ENCODE data around the gene LCN9.

The LCN9 gene

DNA sequence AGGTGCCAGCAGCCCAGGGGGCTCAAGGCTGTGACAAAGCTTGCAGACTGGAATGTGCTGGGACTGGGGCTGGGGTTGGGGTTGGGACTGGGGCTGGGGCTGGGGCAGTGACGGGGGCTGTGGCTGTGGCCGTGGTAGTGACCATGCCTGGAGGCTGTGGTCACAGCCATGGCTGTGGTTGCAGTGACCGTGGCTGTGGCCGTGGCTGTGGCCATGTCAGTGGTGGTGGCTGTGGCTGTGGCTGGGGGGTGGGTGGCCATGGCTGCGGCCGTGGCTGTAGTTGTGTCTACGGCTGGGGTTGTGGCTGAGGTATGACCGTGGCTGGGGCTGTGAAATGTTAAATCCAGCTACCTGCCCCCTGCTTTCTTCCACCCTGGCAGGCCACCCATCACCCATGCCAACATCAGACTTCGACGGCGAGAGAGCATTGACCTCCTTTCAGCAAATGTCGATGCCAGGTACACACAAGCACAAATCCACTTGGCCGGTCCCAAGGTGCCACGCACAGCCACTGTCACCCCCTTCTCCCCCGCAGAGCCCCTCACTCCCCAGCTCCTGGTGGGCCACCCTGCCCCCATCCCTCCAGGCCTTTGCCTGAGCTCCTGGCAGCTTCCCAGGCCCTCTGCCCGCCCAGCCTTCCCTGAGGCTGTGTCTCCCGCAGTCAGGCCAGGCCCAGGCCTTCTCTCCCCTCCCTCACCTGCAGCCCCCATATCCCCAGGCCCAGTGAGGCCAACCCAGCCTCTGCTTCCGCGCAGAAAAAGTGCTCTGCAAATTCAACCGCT lies 15.3 kb downstream of the LCN9 start:
- no peak overlapping the region for H3K4me3 ChIP-seq (ENCODE audit: low read length)
- H3K9me3 ChIP-seq (replicated peaks; ENCODE audit: low read length), result no peaks in the 10 kb centered on the region
- H3K36me3 ChIP-seq (ENCODE audit: insufficient read depth, low read length), result no peaks in the 10 kb centered on the region
- H3K9ac ChIP-seq (ENCODE audit: low read depth, low read length), result no peak overlapping the region
- H3K27me3 ChIP-seq (ENCODE audit: control insufficient read depth, insufficient read depth, low read length), result peaks cover under 1% of the 10 kb centered on the region
- H3K4me1 ChIP-seq (ENCODE audit: control insufficient read depth, insufficient read depth, low read length), result no peaks in the 10 kb centered on the region
- H3K4me2 ChIP-seq (ENCODE audit: low read length), result no peak overlapping the region

DNA sequence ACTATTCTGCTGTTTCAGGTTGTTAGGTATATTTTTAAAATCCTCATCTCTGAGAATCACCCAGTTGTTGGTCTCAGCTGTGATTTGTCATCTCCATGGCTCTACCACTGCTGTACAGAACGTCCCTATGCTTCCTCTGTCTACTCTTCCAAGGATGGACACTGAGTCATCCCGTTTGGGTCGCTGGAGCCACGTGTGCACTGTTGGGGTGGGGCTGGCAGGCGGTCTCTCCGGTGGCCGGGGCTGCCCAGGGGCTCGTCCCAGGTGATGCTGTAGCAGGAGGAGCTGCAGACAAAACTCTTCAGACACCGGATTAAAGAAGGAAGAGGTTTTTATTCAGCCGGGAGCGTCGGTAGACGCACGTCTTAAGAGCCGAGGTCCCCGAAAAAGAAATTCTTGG lies 16.9 kb downstream of the LCN9 start:
- H3K4me1 ChIP-seq (ENCODE audit: control insufficient read depth, insufficient read depth, low read length), result no peaks in the 10 kb centered on the region
- H3K36me3 ChIP-seq (ENCODE audit: insufficient read depth, low read length), result no peaks in the 10 kb centered on the region
- no peaks in the 10 kb centered on the region for H3K9me3 ChIP-seq (replicated peaks; ENCODE audit: low read length)
- no peak overlapping the region for H3K9ac ChIP-seq (ENCODE audit: low read depth, low read length)
- no peaks in the 10 kb centered on the region for H3K27me3 ChIP-seq (ENCODE audit: control insufficient read depth, insufficient read depth, low read length)
- H3K4me2 ChIP-seq (ENCODE audit: low read length), result no peak overlapping the region
- H3K4me3 ChIP-seq (ENCODE audit: low read length), result no peak overlapping the region

DNA sequence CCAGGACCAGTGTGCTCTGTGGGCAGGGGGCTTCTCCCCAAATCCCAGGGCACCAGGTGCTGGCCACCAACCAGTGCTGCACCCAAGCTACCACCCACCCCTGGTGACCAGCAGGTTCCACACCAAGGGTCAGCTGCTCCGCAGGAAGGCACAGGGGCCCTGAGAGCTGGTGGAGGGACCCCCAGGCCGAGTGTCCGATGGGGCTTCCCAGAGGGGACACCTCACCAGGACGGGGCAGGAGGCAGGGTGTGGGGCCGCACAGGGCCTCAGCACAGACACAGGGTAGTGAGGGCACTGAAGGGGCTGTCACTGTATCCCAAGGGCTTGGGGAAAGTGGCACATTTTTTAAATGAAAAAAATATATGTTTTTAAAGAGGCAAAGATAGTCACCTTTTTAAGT lies 18.1 kb downstream of the LCN9 start:
- Histone ChIP-seq H3K9ac (ENCODE audit: low read depth, low read length) (no peak overlapping the region), H3K36me3 (ENCODE audit: insufficient read depth, low read length) (no peaks in the 10 kb centered on the region), H3K4me2 (ENCODE audit: low read length) (no peak overlapping the region), H3K4me3 (ENCODE audit: low read length) (no peak overlapping the region), H3K9me3 (replicated peaks; ENCODE audit: low read length) (no peaks in the 10 kb centered on the region), H3K4me1 (ENCODE audit: control insufficient read depth, insufficient read depth, low read length) (no peaks in the 10 kb centered on the region), H3K27me3 (ENCODE audit: control insufficient read depth, insufficient read depth, low read length) (no peaks in the 10 kb centered on the region)

DNA sequence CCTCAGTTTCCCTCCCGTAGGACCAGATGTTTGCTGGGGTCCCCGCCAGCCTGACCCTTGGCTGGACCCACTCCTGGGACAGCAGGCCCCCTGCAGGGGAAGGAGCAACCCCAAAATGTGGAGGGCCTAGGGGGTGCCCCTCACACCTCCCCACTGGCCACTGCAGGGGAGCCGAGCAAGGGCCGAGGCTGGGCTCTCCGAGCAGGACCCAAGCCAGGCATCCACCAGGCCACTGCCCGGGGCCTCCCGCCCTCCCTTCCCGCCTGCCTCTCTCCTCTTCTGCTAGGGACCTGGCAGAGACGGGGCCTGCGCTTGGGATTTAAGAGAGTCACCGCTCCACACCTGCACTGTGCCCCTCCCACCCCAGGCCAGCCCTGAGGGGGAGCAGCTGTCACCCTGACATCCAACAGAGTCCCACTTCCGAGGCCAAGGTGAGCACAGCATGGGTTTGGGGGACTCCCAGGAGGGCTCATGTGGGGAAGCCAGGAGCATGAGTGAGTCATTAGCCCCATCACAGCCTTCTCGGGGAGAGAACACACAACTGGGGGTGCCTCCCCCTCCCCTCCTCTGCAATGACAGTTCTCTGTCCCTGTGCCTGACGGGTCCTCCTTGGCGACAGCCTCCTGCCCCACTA lies 20.4 kb downstream of the LCN9 start:
- Histone ChIP-seq H3K9ac (ENCODE audit: low read depth, low read length) (no peak overlapping the region), H3K4me2 (ENCODE audit: low read length) (no peak overlapping the region), H3K36me3 (ENCODE audit: insufficient read depth, low read length) (no peaks in the 10 kb centered on the region)

DNA sequence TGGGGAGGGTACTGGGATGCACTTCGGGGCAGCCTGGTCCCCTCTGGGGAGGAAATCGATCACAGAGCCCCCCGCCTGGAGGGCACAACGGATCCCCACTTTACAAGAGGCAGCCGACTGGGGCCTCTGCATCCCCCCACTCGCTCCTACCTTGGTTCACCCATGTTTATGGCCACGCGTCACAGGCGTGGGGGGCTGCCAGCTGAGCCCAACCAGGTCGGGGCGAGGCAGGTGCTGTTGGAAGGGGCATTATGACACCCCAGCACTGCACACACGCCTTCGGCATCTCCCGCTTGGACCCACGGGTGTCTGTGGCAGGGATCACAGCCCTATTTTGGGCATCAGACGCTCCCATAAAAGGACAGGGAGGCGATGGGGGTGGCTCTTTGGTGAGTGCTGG lies 21.6 kb downstream of the LCN9 start:
- H3K36me3 ChIP-seq (ENCODE audit: insufficient read depth, low read length), result no peaks in the 10 kb centered on the region
- no peaks in the 10 kb centered on the region for H3K9me3 ChIP-seq (replicated peaks; ENCODE audit: low read length)
- no peaks in the 10 kb centered on the region for H3K27me3 ChIP-seq (ENCODE audit: control insufficient read depth, insufficient read depth, low read length)

More for the DNA sequence above, 20.4 kb downstream of the LCN9 start:
- Histone ChIP-seq H3K9me3 (replicated peaks; ENCODE audit: low read length) (no peaks in the 10 kb centered on the region), H3K4me1 (ENCODE audit: control insufficient read depth, insufficient read depth, low read length) (no peaks in the 10 kb centered on the region), H3K27me3 (ENCODE audit: control insufficient read depth, insufficient read depth, low read length) (no peaks in the 10 kb centered on the region), H3K4me3 (ENCODE audit: low read length) (no peak overlapping the region)

DNA sequence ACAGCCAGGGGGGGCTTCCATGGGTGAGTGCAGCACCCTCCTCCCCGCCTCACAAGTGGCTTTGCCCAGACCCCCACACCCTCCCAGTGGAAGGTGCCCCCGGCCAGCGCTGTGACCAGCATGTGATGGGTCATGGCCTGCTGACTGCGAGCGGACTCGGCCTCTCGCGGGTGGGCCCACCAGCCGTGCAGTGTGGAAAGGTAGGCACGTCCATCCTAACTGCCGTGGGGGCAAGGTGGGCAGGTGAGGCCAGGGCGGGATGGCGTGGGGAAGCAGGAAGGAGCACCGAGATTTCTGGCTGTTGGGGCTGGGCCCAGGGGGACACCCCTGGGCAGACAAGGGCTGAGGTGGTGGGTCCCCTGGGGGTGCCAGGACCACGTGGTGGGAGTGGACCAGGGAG lies 24.1 kb downstream of the LCN9 start:
- Histone ChIP-seq H3K27me3 (ENCODE audit: control insufficient read depth, insufficient read depth, low read length) (no peaks in the 10 kb centered on the region), H3K36me3 (ENCODE audit: insufficient read depth, low read length) (no peaks in the 10 kb centered on the region), H3K4me2 (ENCODE audit: low read length) (no peak overlapping the region), H3K9ac (ENCODE audit: low read depth, low read length) (no peak overlapping the region), H3K4me1 (ENCODE audit: control insufficient read depth, insufficient read depth, low read length) (peaks cover 2% of the 10 kb centered on the region), H3K4me3 (ENCODE audit: low read length) (no peak overlapping the region), H3K9me3 (replicated peaks; ENCODE audit: low read length) (no peaks in the 10 kb centered on the region)

More for the DNA sequence above, 21.6 kb downstream of the LCN9 start:
- Histone ChIP-seq H3K4me3 (ENCODE audit: low read length) (no peak overlapping the region), H3K4me2 (ENCODE audit: low read length) (no peak overlapping the region), H3K9ac (ENCODE audit: low read depth, low read length) (no peak overlapping the region), H3K4me1 (ENCODE audit: control insufficient read depth, insufficient read depth, low read length) (no peaks in the 10 kb centered on the region)

DNA sequence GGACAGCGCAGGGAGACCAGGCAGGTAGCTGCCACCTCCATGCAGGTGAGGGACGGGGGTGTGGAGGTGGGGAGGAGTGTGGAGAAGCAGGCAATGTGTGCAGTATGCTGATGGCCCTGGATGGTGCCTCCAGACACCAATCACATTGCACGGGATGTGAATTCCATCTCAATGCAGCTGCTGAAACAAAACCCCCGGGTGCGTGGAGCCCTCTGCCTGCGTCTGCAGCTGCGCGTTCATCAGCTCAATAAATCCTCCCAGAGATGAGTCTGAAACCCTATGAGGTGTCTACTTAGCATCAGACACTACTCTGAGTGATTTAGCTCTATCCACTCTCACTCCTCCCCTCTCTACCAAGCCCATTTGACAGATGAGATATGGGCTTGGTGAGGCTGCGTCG lies 25.9 kb downstream of the LCN9 start:
- Histone ChIP-seq H3K27me3 (ENCODE audit: control insufficient read depth, insufficient read depth, low read length) (peaks cover 6% of the 10 kb centered on the region), H3K4me2 (ENCODE audit: low read length) (no peak overlapping the region), H3K4me1 (ENCODE audit: control insufficient read depth, insufficient read depth, low read length) (peaks cover 8% of the 10 kb centered on the region), H3K9me3 (replicated peaks; ENCODE audit: low read length) (no peaks in the 10 kb centered on the region), H3K36me3 (ENCODE audit: insufficient read depth, low read length) (no peaks in the 10 kb centered on the region), H3K4me3 (ENCODE audit: low read length) (no peak overlapping the region), H3K9ac (ENCODE audit: low read depth, low read length) (no peak overlapping the region)

DNA sequence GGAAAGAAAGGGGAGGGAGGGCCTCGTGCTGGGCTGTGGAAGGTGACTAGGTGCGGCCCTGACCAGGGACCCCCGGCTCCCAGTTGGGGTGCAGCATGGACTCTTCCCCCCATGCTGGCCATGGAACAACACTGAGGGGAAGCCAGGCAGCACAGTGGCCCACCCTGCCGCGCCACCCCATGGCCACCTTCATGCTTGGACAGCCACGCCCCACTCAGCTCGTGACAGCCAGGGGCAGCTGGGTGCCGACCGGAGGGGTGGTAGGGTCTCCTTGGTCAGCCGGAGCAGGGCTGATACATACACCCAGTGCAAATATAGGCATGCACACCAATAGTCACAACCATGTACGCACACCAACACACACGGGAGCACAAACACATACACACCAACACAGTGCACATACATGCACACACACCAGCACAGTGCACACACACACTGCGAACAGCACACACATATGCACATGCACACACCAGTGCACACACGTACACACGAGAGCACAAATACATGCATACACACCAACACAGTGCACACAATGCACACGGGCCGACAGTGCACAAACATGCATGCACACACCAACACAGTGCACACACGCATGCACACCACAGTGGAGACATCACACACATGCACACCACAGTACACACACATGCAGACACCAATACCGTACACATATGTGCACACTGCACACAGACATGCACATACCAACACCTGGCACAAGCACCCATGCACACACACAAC lies 27.9 kb downstream of the LCN9 start:
- H3K4me1 ChIP-seq (ENCODE audit: control insufficient read depth, insufficient read depth, low read length), result peaks cover 8% of the 10 kb centered on the region
- H3K27me3 ChIP-seq (ENCODE audit: control insufficient read depth, insufficient read depth, low read length), result peaks cover 15% of the 10 kb centered on the region
- H3K36me3 ChIP-seq (ENCODE audit: insufficient read depth, low read length), result no peaks in the 10 kb centered on the region
- H3K4me2 ChIP-seq (ENCODE audit: low read length), result no peak overlapping the region
- no peak overlapping the region for H3K4me3 ChIP-seq (ENCODE audit: low read length)
- H3K9me3 ChIP-seq (replicated peaks; ENCODE audit: low read length), result no peaks in the 10 kb centered on the region
- H3K9ac ChIP-seq (ENCODE audit: low read depth, low read length), result no peak overlapping the region

DNA sequence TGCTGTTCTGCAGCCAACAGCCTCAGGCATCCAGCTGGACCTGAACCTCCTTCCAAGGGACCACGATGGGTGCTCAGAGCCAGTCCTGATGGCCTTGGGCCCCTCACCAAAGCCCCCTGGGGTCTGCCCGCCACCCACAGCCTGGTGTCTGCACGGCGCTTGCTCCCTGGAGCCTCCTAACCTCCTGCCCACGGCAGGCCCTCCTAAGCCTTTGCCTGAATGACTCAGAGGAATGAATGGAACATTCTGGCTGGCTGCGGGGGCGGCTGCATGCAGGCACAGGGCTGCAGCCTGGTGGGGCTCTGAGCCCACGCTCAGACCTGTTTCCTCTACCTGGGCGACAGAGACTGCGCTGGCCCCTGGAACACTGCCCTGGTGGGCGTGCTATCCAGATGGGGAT lies 29.3 kb downstream of the LCN9 start:
- Histone ChIP-seq H3K36me3 (ENCODE audit: insufficient read depth, low read length) (no peaks in the 10 kb centered on the region), H3K4me1 (ENCODE audit: control insufficient read depth, insufficient read depth, low read length) (peaks cover 8% of the 10 kb centered on the region), H3K9me3 (replicated peaks; ENCODE audit: low read length) (no peaks in the 10 kb centered on the region), H3K9ac (ENCODE audit: low read depth, low read length) (no peak overlapping the region), H3K27me3 (ENCODE audit: control insufficient read depth, insufficient read depth, low read length) (peaks cover 17% of the 10 kb centered on the region), H3K4me2 (ENCODE audit: low read length) (peak overlapping the region; percentile 17), H3K4me3 (ENCODE audit: low read length) (no peak overlapping the region)

DNA sequence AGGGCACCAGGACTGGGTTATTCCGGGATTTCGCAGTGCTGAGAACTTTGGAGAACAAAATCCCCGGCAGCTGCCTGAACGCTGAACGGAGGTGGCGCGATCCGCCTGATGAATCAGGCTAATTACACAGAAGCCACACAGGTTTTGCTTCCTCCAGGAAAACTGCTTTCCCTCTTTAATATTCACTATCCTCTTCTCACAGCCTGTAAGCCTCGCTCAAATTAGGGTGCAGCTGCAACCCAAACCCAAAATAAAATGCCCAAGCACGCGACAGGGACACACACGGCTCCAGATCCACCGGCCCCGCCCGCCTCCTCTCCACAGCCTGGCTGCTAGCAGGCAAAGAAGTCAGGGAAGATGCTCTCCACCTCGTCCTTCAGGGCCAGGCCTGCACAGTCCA lies 30.2 kb downstream of the LCN9 start:
- peaks cover 8% of the 10 kb centered on the region for H3K4me1 ChIP-seq (ENCODE audit: control insufficient read depth, insufficient read depth, low read length)
- H3K9ac ChIP-seq (ENCODE audit: low read depth, low read length), result no peak overlapping the region
- no peaks in the 10 kb centered on the region for H3K9me3 ChIP-seq (replicated peaks; ENCODE audit: low read length)
- peaks cover 17% of the 10 kb centered on the region for H3K27me3 ChIP-seq (ENCODE audit: control insufficient read depth, insufficient read depth, low read length)
- H3K4me2 ChIP-seq (ENCODE audit: low read length), result no peak overlapping the region
- no peak overlapping the region for H3K4me3 ChIP-seq (ENCODE audit: low read length)
- no peaks in the 10 kb centered on the region for H3K36me3 ChIP-seq (ENCODE audit: insufficient read depth, low read length)

DNA sequence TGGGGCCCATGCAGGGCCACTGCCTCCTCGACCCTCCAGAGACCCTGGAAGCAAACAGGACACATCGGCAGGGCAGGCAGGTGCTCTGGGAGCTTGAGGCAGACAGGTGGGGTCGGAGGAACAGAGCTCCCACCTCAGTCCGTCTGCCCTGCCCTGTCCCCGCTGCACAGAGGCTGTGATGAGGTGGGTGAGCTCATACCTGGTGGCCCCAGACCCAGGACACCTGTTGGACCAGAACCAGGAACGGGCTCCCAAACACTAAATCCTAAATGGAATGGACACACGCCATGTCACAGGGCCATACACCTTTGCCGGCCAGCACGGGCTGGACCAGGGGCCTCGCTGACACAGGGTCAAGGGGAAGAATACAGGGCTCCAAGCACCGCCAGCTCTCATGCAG lies 30.7 kb downstream of the LCN9 start:
- no peak overlapping the region for H3K4me3 ChIP-seq (ENCODE audit: low read length)
- peaks cover 8% of the 10 kb centered on the region for H3K4me1 ChIP-seq (ENCODE audit: control insufficient read depth, insufficient read depth, low read length)
- H3K4me2 ChIP-seq (ENCODE audit: low read length), result no peak overlapping the region

More for the DNA sequence above, 30.7 kb downstream of the LCN9 start:
- Histone ChIP-seq H3K27me3 (ENCODE audit: control insufficient read depth, insufficient read depth, low read length) (peaks cover 17% of the 10 kb centered on the region), H3K9ac (ENCODE audit: low read depth, low read length) (no peak overlapping the region), H3K36me3 (ENCODE audit: insufficient read depth, low read length) (no peaks in the 10 kb centered on the region), H3K9me3 (replicated peaks; ENCODE audit: low read length) (no peaks in the 10 kb centered on the region)

Data from skeletal muscle satellite cell (primary cell).